ENCODE results near the gene NCF2.

DNA sequence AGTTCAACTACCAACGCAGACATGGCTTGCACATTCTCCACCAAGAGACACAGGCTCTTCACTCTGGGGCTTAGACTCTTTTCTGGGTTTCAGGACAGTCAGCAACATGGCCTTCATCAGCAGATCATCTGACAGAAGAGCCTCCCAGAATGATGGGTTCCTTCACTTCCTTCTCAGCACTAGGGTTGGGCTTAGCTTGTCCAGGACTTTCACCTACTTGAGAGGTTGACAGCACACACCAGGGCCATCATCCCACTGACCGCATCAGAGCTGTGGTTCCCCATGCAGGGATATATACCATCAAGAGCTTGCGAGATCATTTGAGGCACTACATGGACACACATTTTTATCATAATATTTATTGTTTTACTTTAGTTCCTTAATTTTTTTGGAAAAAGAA is 10.4 kb upstream of the NCF2 start:
- TF ChIP-seq POLR2A (IDR thresholded peaks at IDR 0.05): no peak
- TF ChIP-seq, protein P1, sequence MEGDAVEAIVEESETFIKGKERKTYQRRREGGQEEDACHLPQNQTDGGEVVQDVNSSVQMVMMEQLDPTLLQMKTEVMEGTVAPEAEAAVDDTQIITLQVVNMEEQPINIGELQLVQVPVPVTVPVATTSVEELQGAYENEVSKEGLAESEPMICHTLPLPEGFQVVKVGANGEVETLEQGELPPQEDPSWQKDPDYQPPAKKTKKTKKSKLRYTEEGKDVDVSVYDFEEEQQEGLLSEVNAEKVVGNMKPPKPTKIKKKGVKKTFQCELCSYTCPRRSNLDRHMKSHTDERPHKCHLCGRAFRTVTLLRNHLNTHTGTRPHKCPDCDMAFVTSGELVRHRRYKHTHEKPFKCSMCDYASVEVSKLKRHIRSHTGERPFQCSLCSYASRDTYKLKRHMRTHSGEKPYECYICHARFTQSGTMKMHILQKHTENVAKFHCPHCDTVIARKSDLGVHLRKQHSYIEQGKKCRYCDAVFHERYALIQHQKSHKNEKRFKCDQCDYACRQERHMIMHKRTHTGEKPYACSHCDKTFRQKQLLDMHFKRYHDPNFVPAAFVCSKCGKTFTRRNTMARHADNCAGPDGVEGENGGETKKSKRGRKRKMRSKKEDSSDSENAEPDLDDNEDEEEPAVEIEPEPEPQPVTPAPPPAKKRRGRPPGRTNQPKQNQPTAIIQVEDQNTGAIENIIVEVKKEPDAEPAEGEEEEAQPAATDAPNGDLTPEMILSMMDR (IDR thresholded peaks at IDR 0.05): no peak

Measured in body of pancreas (tissue), 4 donors.